GM23338 (cell line): ENCODE data around the gene TYROBP.
"Not testable (repeated sequence)": the region's sequence is repeated elsewhere in the genome, so short reads cannot be mapped to it uniquely, and the experiment has no call there.

Source experiments
- CREB1 ChIP-seq: fragments of 250-450 bp; sonication (Bioruptor Pico); IDR thresholded peaks from 2 replicates; pipeline ENCODE4 v1.5.0; 2020; ENCODE audit warnings: low read depth, mild to moderate bottlenecking, moderate library complexity
- CTCF ChIP-seq, 2 experiments: fragments of 200-600 bp in 1 of 2; sonication (generic) in 1 of 2; conservative IDR thresholded peaks; 2 replicates each; pipeline versions ENCODE4 v1.5.1 to v1.6.1; 2016 to 2017; ENCODE audit warnings: antibody characterized with exemption in 2 of 2, low read depth in 2 of 2, mild to moderate bottlenecking in 2 of 2, moderate library complexity in 1 of 2
- EZH2 ChIP-seq: fragments of 200-600 bp; sonication (generic); IDR thresholded peaks from one replicate; pipeline ENCODE4 v1.8.0; 2017; ENCODE audit warnings: antibody characterized with exemption, mild to moderate bottlenecking, low read depth; ENCODE audit not compliant: unreplicated experiment
- EZH2phosphoT487 ChIP-seq: fragments of 200-600 bp; sonication (generic); IDR thresholded peaks from one replicate; pipeline ENCODE4 v1.8.1; 2018; ENCODE audit warnings: antibody characterized with exemption; ENCODE audit not compliant: unreplicated experiment
- JUNB ChIP-seq: IDR thresholded peaks from one replicate; pipeline ENCODE4 v1.6.1; 2016; ENCODE audit warnings: antibody characterized with exemption; ENCODE audit not compliant: unreplicated experiment
- POLR2AphosphoS5 ChIP-seq: IDR thresholded peaks from 2 replicates; pipeline ENCODE4 v1.6.1; 2016; ENCODE audit warnings: antibody characterized with exemption, low read depth
- REST ChIP-seq: IDR thresholded peaks from one replicate; pipeline ENCODE4 v1.6.1; 2018; ENCODE audit warnings: antibody characterized with exemption; ENCODE audit not compliant: unreplicated experiment
- STAT1 ChIP-seq: IDR thresholded peaks from one replicate; pipeline ENCODE4 v1.6.1; 2016; ENCODE audit warnings: antibody characterized with exemption; ENCODE audit not compliant: unreplicated experiment
- ZNF114 ChIP-seq: fragments of 250-450 bp; sonication (Bioruptor Pico); IDR thresholded peaks from 2 replicates; pipeline ENCODE4 v1.5.0; 2020; ENCODE audit warnings: mild to moderate bottlenecking, moderate library complexity
- ZNF331 ChIP-seq: fragments of 250-450 bp; sonication (Bioruptor Pico); IDR thresholded peaks from 2 replicates; pipeline ENCODE4 v1.5.0; 2020; ENCODE audit warnings: low read depth, mild to moderate bottlenecking, moderate library complexity

- TF ChIP-seq REST; JUNB; EZH2; CTCF (conservative IDR thresholded peaks at IDR 0.05; ENCODE audit: low read depth in 2 of 2); POLR2AphosphoS5; EZH2phosphoT487; ZNF331 (CRISPR knock-in tag); STAT1; CREB1 (CRISPR knock-in tag); ZNF114 (CRISPR knock-in tag): not testable (repeated sequence)
Measured at GRCh38 chr19:35910355-35910754, 2.3 kb upstream of the TYROBP start.
